Peyer's patch (tissue), 4 donors: ENCODE data around the gene SERHL2.

Experiments used
- CTCF ChIP-seq, 6 experiments: fragments of 450-650 bp in 4 of 6; fragments of 200-600 bp in 2 of 6; sonication (generic) in 1 of 6; IDR thresholded peaks; one replicate each; pipeline ENCODE4 v1.5.1; 2017 to 2019; ENCODE audit warnings: antibody characterized with exemption in 6 of 6, mild to moderate bottlenecking in 3 of 6, moderate library complexity in 1 of 6
- POLR2A ChIP-seq, 2 donors: fragments of 450-650 bp; IDR thresholded peaks; one replicate each; pipeline ENCODE4 v1.5.1; 2017; ENCODE audit warnings: antibody characterized with exemption in 2 of 2, mild to moderate bottlenecking in 2 of 2, moderate library complexity in 2 of 2

DNA sequence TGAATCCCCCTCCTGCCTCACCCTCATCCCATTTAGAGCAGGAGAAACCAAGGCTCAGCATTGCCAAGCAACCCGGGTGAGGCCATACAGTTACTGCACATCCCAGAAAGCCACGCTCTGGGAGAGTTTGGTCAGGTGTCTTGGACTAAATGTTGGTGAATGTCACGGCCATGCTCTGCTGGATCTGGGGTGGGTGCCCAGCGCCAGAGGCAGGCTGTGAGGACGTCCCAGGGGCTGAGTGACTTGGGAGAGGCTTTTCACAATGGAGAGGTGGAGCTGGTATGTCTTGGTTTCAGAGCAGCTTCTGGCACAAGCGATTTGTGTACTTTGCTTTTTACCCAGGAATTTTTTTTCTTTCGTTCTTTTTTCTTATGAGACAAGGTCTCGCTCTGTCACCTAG lies 6.6 kb downstream of the SERHL2 start:
- TF ChIP-seq CTCF (IDR thresholded peaks at IDR 0.05): no peak
- TF ChIP-seq POLR2A (IDR thresholded peaks at IDR 0.05): no peak
